ENCODE measurements around the gene ZNF180. TPM values are rescaled to one million over a fixed set of nuclear protein-coding genes. Genes with fewer than 3 reads are reported as not detected.
A peak's percentile ranks its signal among the peaks of the same experiment; 100 is the strongest.
"Not testable (repeated sequence)": the region's sequence is repeated elsewhere in the genome, so short reads cannot be mapped to it uniquely, and the experiment has no call there.

Gene ZNF180
- polyA plus RNA-seq, 3 donors: 15.3 to 17.6 (median 16.4) TPM

GRCh38 chr19:44515031-44515430 lies 14.7 kb upstream of the ZNF180 start:
- no peak for DNase-seq (ENCODE audit: extremely low read depth in 1 of 11, low read depth in 9 of 11, low spot score in 4 of 11)

GRCh38 chr19:44512326-44513298 lies 12.3 kb upstream of the ZNF180 start:
- peak in 2 of 11 donors; percentile 3 to 6 for DNase-seq (ENCODE audit: extremely low read depth in 1 of 11, low read depth in 9 of 11, low spot score in 4 of 11)

- DNase-seq (ENCODE audit: extremely low read depth in 1 of 11, low read depth in 9 of 11, low spot score in 4 of 11): no peak
These were observed 9.2 kb upstream of the ZNF180 start for GRCh38 chr19:44509478-44509877.

GRCh38 chr19:44499559-44499958 lies 763 bp downstream of the ZNF180 start:
- DNase-seq (ENCODE audit: extremely low read depth in 1 of 11, low read depth in 9 of 11, low spot score in 4 of 11): no peak

GRCh38 chr19:44498988-44499387 lies 1.3 kb downstream of the ZNF180 start:
- DNase-seq (ENCODE audit: extremely low read depth in 1 of 11, low read depth in 9 of 11, low spot score in 4 of 11): no peak

- DNase-seq (ENCODE audit: extremely low read depth in 1 of 11, low read depth in 9 of 11, low spot score in 4 of 11): no peak
These were observed 3.6 kb downstream of the ZNF180 start for GRCh38 chr19:44496711-44497110.

GRCh38 chr19:44476559-44477408 lies 23.5 kb downstream of the ZNF180 start:
- DNase-seq (ENCODE audit: extremely low read depth in 1 of 11, low read depth in 9 of 11, low spot score in 4 of 11): no peak

- not testable (repeated sequence) for DNase-seq (ENCODE audit: extremely low read depth in 1 of 11, low read depth in 9 of 11, low spot score in 4 of 11)
These were observed 31.6 kb downstream of the ZNF180 start for GRCh38 chr19:44468730-44469129.

- not testable (repeated sequence) for DNase-seq (ENCODE audit: extremely low read depth in 1 of 11, low read depth in 9 of 11, low spot score in 4 of 11)
These were observed 37.6 kb downstream of the ZNF180 start for GRCh38 chr19:44462600-44463286.

GRCh38 chr19:44456016-44456415 lies 44.3 kb downstream of the ZNF180 start:
- DNase-seq (ENCODE audit: extremely low read depth in 1 of 11, low read depth in 9 of 11, low spot score in 4 of 11): not testable (repeated sequence)

- no peak for DNase-seq (ENCODE audit: extremely low read depth in 1 of 11, low read depth in 9 of 11, low spot score in 4 of 11)
These were observed 45.2 kb downstream of the ZNF180 start for GRCh38 chr19:44455100-44455499.

- DNase-seq (ENCODE audit: extremely low read depth in 1 of 11, low read depth in 9 of 11, low spot score in 4 of 11): no peak
These were observed 48.0 kb downstream of the ZNF180 start for GRCh38 chr19:44452367-44452766.

- no peak for DNase-seq (ENCODE audit: extremely low read depth in 1 of 11, low read depth in 9 of 11, low spot score in 4 of 11)
These were observed 48.6 kb downstream of the ZNF180 start for GRCh38 chr19:44451687-44452086.

GRCh38 chr19:44447916-44448674 lies 52.2 kb downstream of the ZNF180 start, which contains the start of gene ZNF229:
Gene ZNF229 (minus strand): TSS chr19:44448472. CDS start chr19:44442847, 5,625 bp downstream.
- peak; percentile 67 to 94 (median 86) for DNase-seq (ENCODE audit: extremely low read depth in 1 of 11, low read depth in 9 of 11, low spot score in 4 of 11)

GRCh38 chr19:44438441-44438840 lies 61.9 kb downstream of the ZNF180 start:
- no peak for DNase-seq (ENCODE audit: extremely low read depth in 1 of 11, low read depth in 9 of 11, low spot score in 4 of 11)

GRCh38 chr19:44435441-44435840 lies 64.9 kb downstream of the ZNF180 start:
- DNase-seq (ENCODE audit: extremely low read depth in 1 of 11, low read depth in 9 of 11, low spot score in 4 of 11): no peak

GRCh38 chr19:44430956-44431355 lies 69.4 kb downstream of the ZNF180 start:
- no peak for DNase-seq (ENCODE audit: extremely low read depth in 1 of 11, low read depth in 9 of 11, low spot score in 4 of 11)
